Inflammatory macrophage treated with lipopolysaccharide for 4 hours (primary cell): ENCODE measurements around the gene ANKRD44.

ENCODE experiments used
- DNase-seq: peaks from one replicate; pipeline ENCODE4 v3.0.0-alpha.2; 2020

The ANKRD44 gene

GRCh38 chr2:197204519-197205250 lies 105.9 kb downstream of the ANKRD44 start:
- no peak for DNase-seq

- DNase-seq = no peak
Measured at GRCh38 chr2:197201874-197202273, 108.7 kb downstream of the ANKRD44 start.

GRCh38 chr2:197200762-197201058 lies 109.9 kb downstream of the ANKRD44 start:
- DNase-seq = peak; percentile 31

- peak; percentile 27 for DNase-seq
Measured at GRCh38 chr2:197200051-197200761, 110.4 kb downstream of the ANKRD44 start.

GRCh38 chr2:197198890-197199289 lies 111.7 kb downstream of the ANKRD44 start:
- DNase-seq = peak; percentile 63

- DNase-seq = no peak
Measured at GRCh38 chr2:197197895-197198311, 112.7 kb downstream of the ANKRD44 start.

- DNase-seq = no peak
Measured at GRCh38 chr2:197196541-197197180, 113.9 kb downstream of the ANKRD44 start.

- no peak for DNase-seq
Measured at GRCh38 chr2:197195518-197195917, 115.1 kb downstream of the ANKRD44 start.

- DNase-seq = peak; percentile 72
Measured at GRCh38 chr2:197191940-197192322, 118.6 kb downstream of the ANKRD44 start.

- peak; percentile 64 for DNase-seq
Measured at GRCh38 chr2:197191177-197191939, 119.2 kb downstream of the ANKRD44 start.

GRCh38 chr2:197190100-197190432 lies 120.5 kb downstream of the ANKRD44 start:
- DNase-seq = no peak

- no peak for DNase-seq
Measured at GRCh38 chr2:197189426-197190099, 121.0 kb downstream of the ANKRD44 start.

- no peak for DNase-seq
Measured at GRCh38 chr2:197185676-197186075, 124.9 kb downstream of the ANKRD44 start.

GRCh38 chr2:197184959-197185586 lies 125.5 kb downstream of the ANKRD44 start:
- DNase-seq = no peak

GRCh38 chr2:197183355-197183754 lies 127.2 kb downstream of the ANKRD44 start:
- DNase-seq = no peak

- DNase-seq = no peak
Measured at GRCh38 chr2:197182668-197183067, 127.9 kb downstream of the ANKRD44 start.

- no peak for DNase-seq
Measured at GRCh38 chr2:197181491-197181890, 129.1 kb downstream of the ANKRD44 start.

GRCh38 chr2:197179744-197180498 lies 130.7 kb downstream of the ANKRD44 start:
- no peak for DNase-seq

- DNase-seq = peak; percentile 50
Measured at GRCh38 chr2:197176522-197176921, 134.1 kb downstream of the ANKRD44 start.

- no peak for DNase-seq
Measured at GRCh38 chr2:197174539-197175094, 136.0 kb downstream of the ANKRD44 start.

- DNase-seq = no peak
Measured at GRCh38 chr2:197171582-197171981, 139.0 kb downstream of the ANKRD44 start.
